GM18867 (cell line): ENCODE results near the gene TTL.

Experiments used
- ATAC-seq: cut with Tn5 transposase; IDR thresholded peaks from one replicate; pipeline ENCODE4 v1.9.1; 2021; ENCODE audit warnings: mild to moderate bottlenecking, moderate library complexity; ENCODE audit not compliant: unreplicated experiment

TTL gene

GRCh38 chr2:112580084-112580483, 98.1 kb downstream of the TTL start:
- no peak for ATAC-seq

- no peak for ATAC-seq
These were observed 100.4 kb downstream of the TTL start for GRCh38 chr2:112582314-112582746.

GRCh38 chr2:112583497-112584133, 101.7 kb downstream of the TTL start:
- ATAC-seq, result no peak

- ATAC-seq, result peak; percentile 84
These were observed 102.4 kb downstream of the TTL start, which contains the start of gene CHCHD5 for GRCh38 chr2:112584134-112584890. CHCHD5 (plus strand) TSS chr2:112584609; CDS start chr2:112584648, 39 bp downstream.

- ATAC-seq, result no peak
These were observed 102.9 kb downstream of the TTL start for GRCh38 chr2:112584891-112585250.

- ATAC-seq, result no peak
These were observed 103.4 kb downstream of the TTL start for GRCh38 chr2:112585400-112585799.

- no peak for ATAC-seq
These were observed 104.0 kb downstream of the TTL start for GRCh38 chr2:112585873-112586464.

GRCh38 chr2:112588611-112589045, 106.7 kb downstream of the TTL start:
- ATAC-seq, result no peak
